ENCODE results near the gene MICA.
A peak's percentile ranks its signal among the peaks of the same experiment; 100 is the strongest.
"Not testable (repeated sequence)": the region's sequence is repeated elsewhere in the genome, so short reads cannot be mapped to it uniquely, and the experiment has no call there.

MICA gene

GRCh38 chr6:31416394-31417014 lies 13.1 kb downstream of the MICA start:
- no peak for DNase-seq

- no peak for DNase-seq
These were observed 14.9 kb downstream of the MICA start for GRCh38 chr6:31418251-31418650.

DNA sequence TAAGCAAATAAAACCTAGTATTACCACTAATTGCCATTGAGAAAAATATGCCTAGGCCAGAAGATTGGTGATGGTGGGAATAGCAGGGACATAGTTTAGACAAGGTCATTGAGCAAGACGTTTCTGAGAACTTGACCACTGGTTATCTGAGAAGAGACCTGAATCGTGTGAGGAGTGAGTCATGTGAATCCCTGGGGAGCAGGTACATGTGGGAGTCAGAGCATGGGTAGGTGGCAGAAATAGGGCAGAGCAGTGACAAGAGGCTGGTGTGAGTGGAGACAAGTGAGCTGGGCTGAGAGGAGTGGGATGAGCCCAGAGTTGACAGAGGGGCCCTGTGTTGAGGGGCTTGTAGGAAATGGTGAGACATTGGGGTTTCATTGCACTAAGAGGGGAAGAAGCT lies 16.4 kb downstream of the MICA start:
- DNase-seq: no peak

- no peak for DNase-seq
These were observed 17.2 kb downstream of the MICA start for GRCh38 chr6:31420546-31420945.

DNA sequence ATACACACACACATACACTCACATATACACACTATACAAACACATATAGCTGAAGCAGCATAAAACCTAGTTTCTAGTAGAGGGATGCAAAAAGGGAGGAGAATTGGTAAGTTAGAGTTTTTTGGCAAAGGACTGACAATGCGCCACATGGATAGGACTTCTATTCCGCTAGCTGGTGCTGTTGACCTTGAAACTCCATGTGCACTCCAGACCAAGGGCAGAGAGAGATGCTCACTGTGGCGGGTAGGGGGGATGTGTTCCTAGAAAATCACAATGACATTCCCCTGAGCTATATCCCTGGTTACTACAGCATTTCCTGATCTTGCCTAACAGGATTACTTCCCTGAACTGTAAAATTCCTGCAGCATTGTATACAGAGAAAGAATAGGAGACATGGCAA lies 19.2 kb downstream of the MICA start:
- no peak for DNase-seq

- DNase-seq: no peak
These were observed 20.2 kb downstream of the MICA start for GRCh38 chr6:31423550-31423949.

DNA sequence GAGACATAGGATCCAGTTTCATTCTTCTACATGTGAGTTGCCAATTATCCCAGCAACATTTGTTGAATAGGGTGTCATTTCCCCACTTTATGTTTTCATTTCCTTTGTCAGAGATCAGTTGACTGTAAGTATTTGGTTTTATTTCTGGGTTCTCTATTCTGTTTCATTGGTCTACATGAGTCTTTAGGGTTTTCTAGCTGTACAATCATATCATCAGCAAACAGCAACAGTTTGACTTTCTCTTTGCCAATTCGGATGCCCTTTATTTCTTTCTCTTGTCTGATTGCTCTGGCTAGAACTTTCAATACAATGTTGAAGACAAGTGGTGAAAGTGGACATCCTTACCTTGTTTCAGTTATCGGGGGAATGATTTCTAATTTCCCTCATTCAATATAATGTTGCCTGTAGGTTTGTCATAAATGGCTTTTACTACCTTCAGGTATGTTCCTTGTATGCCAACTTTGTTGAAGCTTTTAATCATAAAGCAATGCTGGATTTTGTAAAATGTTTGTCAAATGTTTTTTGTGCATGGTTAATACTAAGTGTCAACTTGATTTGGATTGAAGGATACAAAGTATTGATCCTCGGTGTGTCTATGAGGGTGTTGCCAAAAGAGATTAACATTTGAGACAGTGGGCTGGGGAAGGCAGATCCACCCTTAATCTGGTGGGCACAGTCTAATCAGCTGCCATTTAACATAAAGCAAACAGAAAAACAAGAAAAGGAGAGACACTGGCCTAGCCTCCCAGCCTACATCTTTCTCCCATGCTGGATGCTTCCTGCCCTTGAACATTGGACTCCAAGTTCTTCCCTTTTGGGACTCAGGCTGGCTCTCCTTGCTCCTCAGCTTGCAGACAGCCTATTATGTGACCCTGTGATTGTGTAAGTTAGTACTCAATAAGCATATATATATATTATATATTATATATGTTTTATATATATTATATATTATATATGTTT lies 23.3 kb downstream of the MICA start:
- no peak for DNase-seq

DNA sequence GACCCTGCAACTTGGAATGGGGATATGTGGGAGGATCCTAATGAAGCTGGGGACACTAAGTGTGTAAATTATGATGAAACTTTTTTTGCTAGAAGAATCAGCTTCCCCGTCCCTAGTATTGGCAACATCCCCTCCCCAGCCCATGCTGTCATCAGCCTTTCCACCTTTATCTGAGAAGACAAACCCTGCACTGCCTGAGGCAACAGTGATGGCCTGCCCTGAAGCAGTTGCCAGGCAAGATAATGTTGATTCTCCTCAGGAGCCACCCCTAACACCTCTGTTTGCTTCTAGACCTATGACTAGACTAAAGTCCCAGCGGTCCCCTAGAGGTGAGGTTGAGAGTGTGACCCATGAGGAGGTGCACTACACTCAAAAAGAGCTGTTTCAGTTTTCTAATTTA lies 27.1 kb downstream of the MICA start:
- DNase-seq: no peak

- not testable (repeated sequence) for DNase-seq
These were observed 31.7 kb downstream of the MICA start for GRCh38 chr6:31435051-31435450.

- DNase-seq: no peak
These were observed 34.8 kb downstream of the MICA start for GRCh38 chr6:31438222-31438621.

- DNase-seq: no peak
These were observed 35.3 kb downstream of the MICA start for GRCh38 chr6:31438677-31439076.

DNA sequence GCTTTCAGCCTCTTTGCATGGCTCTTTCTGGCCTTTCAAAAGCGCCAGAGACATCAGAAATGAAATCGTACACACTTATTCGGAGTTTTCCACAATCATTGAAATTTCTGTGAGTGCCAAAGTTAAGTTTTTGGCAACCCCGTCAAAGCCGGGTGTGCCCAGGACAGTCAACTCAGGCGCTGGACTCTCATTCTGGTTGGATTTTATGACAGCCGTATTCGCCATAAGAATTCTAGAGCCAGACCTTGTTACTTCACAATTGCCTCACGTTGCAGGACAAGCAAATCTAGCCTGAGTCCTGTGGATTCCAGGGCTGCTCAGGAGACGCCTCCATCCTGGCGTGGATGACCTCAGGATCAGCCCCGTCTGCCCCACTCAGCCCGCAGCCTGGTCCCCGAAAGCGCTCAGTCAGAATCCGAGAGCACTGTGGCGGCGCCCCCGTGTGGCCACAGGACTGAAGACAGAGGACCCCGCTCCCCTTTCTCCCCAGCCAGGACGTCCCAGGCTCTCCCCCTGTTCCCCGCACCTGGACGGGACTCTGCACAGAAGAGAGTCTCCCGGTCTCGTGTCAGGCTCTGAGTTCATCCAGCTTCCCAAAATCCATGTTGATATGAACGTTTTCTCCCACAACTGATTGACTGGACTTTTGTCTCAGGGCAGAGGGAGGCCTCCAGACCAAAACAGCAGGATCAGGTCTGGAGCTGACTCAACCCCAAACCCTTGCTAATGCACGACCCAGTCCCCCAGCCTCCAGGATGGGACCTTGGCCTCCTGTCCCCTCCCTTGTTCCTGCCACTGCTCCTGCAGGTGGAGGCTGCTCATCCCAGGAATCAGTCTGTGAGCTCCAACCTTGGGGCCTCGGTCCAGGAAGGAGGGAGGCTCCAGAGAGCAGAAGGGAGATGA lies 38.2 kb downstream of the MICA start:
- DNase-seq: peak; percentile 48

- DNase-seq: no peak
These were observed 43.1 kb downstream of the MICA start for GRCh38 chr6:31446481-31446880.

DNA sequence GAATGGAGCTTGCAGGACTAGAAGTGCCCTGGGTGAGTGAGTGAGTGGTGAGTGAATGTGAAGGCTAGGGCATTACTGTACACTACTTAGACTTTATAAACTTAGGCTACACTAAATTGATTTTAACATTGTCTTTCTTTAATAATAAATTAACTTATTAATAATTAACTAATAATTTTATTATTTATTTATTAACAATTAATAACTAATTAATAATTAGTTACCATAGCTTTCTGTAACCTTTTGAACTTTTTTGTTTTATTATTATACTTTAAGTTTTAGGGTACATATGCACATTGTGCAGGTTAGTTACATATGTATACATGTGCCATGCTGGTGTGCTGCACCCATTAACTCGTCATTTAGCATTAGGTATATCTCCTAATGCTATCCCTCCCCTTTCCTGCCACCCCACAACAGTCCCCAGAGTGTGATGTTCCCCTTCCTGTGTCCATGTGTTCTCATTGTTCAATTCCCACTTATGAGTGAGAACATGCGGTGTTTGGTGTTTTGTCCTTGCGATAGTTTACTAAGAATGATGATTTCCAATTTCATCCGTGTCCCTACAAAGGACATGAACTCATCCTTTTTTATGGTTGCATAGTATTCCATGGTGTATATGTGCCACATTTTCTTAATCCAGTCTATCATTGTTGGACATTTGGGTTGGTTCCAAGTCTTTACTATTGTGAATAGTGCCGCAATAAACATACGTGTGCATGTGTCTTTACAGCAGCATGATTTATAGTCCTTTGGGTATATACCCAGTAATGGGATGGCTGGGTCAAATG lies 43.8 kb downstream of the MICA start:
- not testable (repeated sequence) for DNase-seq

- no peak for DNase-seq
These were observed 47.4 kb downstream of the MICA start for GRCh38 chr6:31450751-31451150.

DNA sequence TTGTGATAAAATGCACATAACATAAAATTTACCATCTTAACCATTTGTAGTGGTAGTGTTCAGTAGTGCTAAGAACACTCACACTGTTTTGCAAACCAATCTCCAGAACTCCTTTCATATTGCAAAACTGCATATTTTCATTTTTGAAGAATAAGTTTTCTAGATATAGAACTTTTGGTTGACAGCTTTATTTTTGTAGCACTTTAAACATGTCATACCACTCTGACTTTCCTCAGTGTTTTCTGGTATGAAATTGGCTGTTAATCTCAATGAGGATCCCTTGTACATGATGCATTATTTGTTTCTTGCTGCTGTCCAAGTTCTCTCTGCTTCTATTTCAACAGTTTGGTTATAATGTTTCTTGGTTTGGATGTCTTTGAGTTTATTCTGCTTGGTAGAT lies 49.5 kb downstream of the MICA start:
- no peak for DNase-seq

DNA sequence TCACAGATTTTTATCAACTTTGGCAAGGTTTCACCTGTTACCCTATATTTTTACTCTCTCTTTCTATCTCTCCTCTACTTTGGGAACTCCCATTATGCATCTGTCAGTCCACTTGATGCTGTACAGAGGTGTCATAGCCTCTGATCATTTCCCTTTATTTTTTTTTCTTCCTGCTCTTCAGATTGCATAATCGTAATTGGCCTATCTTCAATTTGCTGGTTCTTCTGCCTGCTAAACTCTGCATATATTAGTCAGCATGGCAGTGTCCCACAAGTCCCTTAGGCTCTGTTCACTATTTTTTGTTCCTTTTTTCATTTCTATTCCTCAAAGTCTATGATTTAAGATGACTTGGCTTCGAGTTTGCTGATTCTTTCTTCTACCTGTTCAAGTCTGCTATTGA lies 49.9 kb downstream of the MICA start:
- DNase-seq: no peak

DNA sequence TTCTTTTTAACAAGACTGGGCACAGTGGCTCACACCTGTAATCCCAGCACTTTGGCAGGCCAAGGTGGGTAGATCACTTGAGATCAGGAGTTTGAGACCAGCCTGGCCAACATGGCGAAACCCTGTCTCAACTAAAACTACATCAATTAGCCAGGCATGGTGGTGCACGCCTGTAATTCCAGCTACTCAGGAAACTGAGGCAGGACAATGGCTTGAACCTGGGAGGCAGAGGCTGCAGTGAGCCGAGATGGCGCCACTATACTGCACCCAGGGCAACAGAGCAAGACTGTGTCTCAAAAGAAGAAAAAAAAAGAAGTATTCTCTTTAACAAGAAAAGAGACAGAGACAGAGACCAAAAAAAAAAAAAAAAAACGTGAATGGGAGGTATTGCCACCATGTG lies 56.5 kb downstream of the MICA start:
- DNase-seq: not testable (repeated sequence)

- no peak for DNase-seq
These were observed 57.1 kb downstream of the MICA start for GRCh38 chr6:31460361-31461025.

- peak; percentile 3 for DNase-seq
These were observed 58.9 kb downstream of the MICA start for GRCh38 chr6:31462026-31462963.

Measured in kidney glomerular epithelial cell (primary cell).